Activated CD4-positive, alpha-beta memory T cell treated with anti-CD3 and anti-CD28 coated beads for 36 hours (primary cell): ENCODE data around the gene FYN. TPM values are rescaled to one million over a fixed set of nuclear protein-coding genes. Genes with fewer than 3 reads are reported as not detected.
"Not testable (repeated sequence)": the region's sequence is repeated elsewhere in the genome, so short reads cannot be mapped to it uniquely, and the experiment has no call there.

ENCODE experiments used
- CTCF ChIA-PET: fragments of 350-600 bp; sonication (Branson Sonifier 250); formaldehyde crosslinking; loops from one replicate; lab custom pipeline; 2021; ENCODE audit warnings: antibody characterized with exemption, inconsistent platforms; lab: Charles Lee
- POLR2A ChIA-PET: fragments of 350-600 bp; sonication (Branson Sonifier 250); formaldehyde crosslinking; loops from one replicate; lab custom pipeline; 2021; ENCODE audit warnings: antibody characterized with exemption; lab: Charles Lee
- DNase-seq: peaks from one replicate; pipeline ENCODE4 v3.0.0-alpha.2; 2020
- H3K27ac Mint-ChIP-seq: one replicate; pipeline ENCODE4 v1.8.0; 2021; ENCODE audit warnings: mixed read lengths
- H3K27me3 Mint-ChIP-seq: one replicate; pipeline ENCODE4 v1.8.0; 2021; ENCODE audit warnings: mixed read lengths
- H3K36me3 Mint-ChIP-seq: one replicate; pipeline ENCODE4 v1.8.0; 2021; ENCODE audit warnings: mixed read lengths
- H3K4me1 Mint-ChIP-seq: one replicate; pipeline ENCODE4 v1.8.0; 2021; ENCODE audit warnings: low read depth, mixed read lengths
- H3K4me3 Mint-ChIP-seq: one replicate; pipeline ENCODE4 v1.8.0; 2021; ENCODE audit warnings: mild to moderate bottlenecking, mixed read lengths
- H3K9me3 Mint-ChIP-seq: one replicate; pipeline ENCODE4 v1.8.0; 2021; ENCODE audit warnings: mixed read lengths
- intact Hi-C: fragments of 100-400 bp; cut with micrococcal nuclease; formaldehyde crosslinking; loops from one replicate; pipeline ENCODE4 v1.15.1; 2023
- total RNA-seq, 2 experiments: library from RNA; stranded (reverse); gene quantifications; one replicate each; pipeline ENCODE4 v1.2.3, GENCODE V29; 2021

FYN gene
- total RNA-seq, 2 experiments from 2014 or later, result 353 to 365 TPM

DNA sequence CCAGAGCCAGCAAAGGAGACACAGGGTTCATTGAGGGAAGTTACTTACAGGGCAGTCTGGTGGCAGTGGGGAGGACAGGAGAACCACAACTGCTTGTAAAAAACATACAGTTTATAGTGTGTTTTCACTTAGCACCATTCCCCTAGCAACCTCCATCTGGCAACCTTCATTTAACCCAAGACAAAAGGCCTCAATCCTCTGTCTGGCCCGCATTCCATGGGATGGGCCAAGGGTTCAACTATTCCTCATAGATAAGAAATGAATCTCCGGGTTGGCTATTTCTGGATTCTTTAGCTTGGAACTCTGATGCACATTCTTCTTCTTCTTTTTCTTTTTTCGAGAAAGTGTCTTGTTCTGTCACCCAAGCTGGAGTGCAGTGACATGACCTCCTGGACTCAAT, 26.3 kb upstream of the FYN start:
- CTCF ChIA-PET, result no interaction called here
- no peaks in the 10 kb centered on the region for H3K4me1 Mint-ChIP-seq
- POLR2A ChIA-PET, result no interaction called here

GRCh38 chr6:111898452-111898851, 25.2 kb upstream of the FYN start:
- ChIA-PET CTCF (no interaction called here), POLR2A (interaction anchor here (0.8 kb wide), 1 partner anchor 40 kb away, joined by 3 read pairs; no protein-coding TSS in a partner anchor)
- no peaks in the 10 kb centered on the region for H3K4me1 Mint-ChIP-seq
- H3K4me3 Mint-ChIP-seq, result no peak overlapping the region
- DNase-seq, result no peak
- H3K27ac Mint-ChIP-seq, result no peak overlapping the region
- H3K9me3 Mint-ChIP-seq, result no peaks in the 10 kb centered on the region
- no peaks in the 10 kb centered on the region for H3K36me3 Mint-ChIP-seq
- intact Hi-C loops, result no loop called here
- H3K27me3 Mint-ChIP-seq, result no peaks in the 10 kb centered on the region

More for the DNA sequence above, 26.3 kb upstream of the FYN start:
- Mint-ChIP-seq H3K27ac (no peak overlapping the region), H3K9me3 (no peaks in the 10 kb centered on the region), H3K27me3 (no peaks in the 10 kb centered on the region), H3K36me3 (no peaks in the 10 kb centered on the region), H3K4me3 (no peak overlapping the region)
- intact Hi-C loops, result no loop called here
- DNase-seq, result no peak

- H3K27ac Mint-ChIP-seq, result no peak overlapping the region
- H3K36me3 Mint-ChIP-seq, result no peaks in the 10 kb centered on the region
- H3K27me3 Mint-ChIP-seq, result no peaks in the 10 kb centered on the region
- ChIA-PET CTCF (no interaction called here), POLR2A (no interaction called here)
- H3K4me1 Mint-ChIP-seq, result no peaks in the 10 kb centered on the region
- H3K4me3 Mint-ChIP-seq, result no peak overlapping the region
- H3K9me3 Mint-ChIP-seq, result no peaks in the 10 kb centered on the region
- intact Hi-C loops, result no loop called here
- DNase-seq, result no peak
These were observed 21.7 kb upstream of the FYN start for GRCh38 chr6:111894951-111895350.

GRCh38 chr6:111894272-111894671, 21.0 kb upstream of the FYN start:
- intact Hi-C loops, result no loop called here
- H3K27ac Mint-ChIP-seq, result no peak overlapping the region
- CTCF ChIA-PET, result no interaction called here

DNA sequence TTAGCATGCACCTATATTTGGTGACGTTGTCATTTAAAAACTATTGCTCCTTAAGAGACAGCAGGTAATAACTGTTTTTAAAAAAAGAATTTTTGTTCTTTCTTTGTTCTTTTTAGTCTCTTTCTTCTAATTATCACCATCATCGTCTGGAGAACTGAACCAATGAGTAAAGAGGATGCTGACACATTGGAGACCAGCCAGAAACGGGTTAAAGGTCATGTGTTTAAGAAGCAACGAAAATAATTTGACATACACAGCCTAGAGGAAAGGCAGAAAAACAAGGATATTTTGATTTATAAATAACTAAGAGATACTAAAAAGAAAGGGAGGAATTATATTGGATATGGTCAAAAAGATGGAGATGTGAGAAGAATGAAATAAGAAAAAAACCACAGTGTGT, 19.2 kb upstream of the FYN start:
- intact Hi-C loops, result no loop called here
- Mint-ChIP-seq H3K36me3 (no peaks in the 10 kb centered on the region), H3K4me1 (no peaks in the 10 kb centered on the region), H3K9me3 (no peaks in the 10 kb centered on the region), H3K4me3 (no peak overlapping the region), H3K27ac (no peak overlapping the region), H3K27me3 (no peaks in the 10 kb centered on the region)
- no peak for DNase-seq
- POLR2A ChIA-PET, result no interaction called here
- CTCF ChIA-PET, result no interaction called here

More at GRCh38 chr6:111894272-111894671, 21.0 kb upstream of the FYN start:
- POLR2A ChIA-PET, result no interaction called here
- Mint-ChIP-seq H3K36me3 (no peaks in the 10 kb centered on the region), H3K27me3 (no peaks in the 10 kb centered on the region), H3K4me3 (no peak overlapping the region), H3K4me1 (no peaks in the 10 kb centered on the region), H3K9me3 (no peaks in the 10 kb centered on the region)
- no peak for DNase-seq

- Mint-ChIP-seq H3K4me3 (no peak overlapping the region), H3K4me1 (no peaks in the 10 kb centered on the region), H3K27me3 (no peaks in the 10 kb centered on the region), H3K27ac (no peak overlapping the region), H3K36me3 (no peaks in the 10 kb centered on the region), H3K9me3 (no peaks in the 10 kb centered on the region)
- DNase-seq, result no peak
- ChIA-PET POLR2A (no interaction called here), CTCF (no interaction called here)
- intact Hi-C loops, result no loop called here
These were observed 17.7 kb upstream of the FYN start for GRCh38 chr6:111890988-111891387.

GRCh38 chr6:111888928-111889695, 15.9 kb upstream of the FYN start:
- Mint-ChIP-seq H3K4me3 (no peak overlapping the region), H3K27ac (no peak overlapping the region), H3K4me1 (no peaks in the 10 kb centered on the region), H3K9me3 (peaks cover 4% of the 10 kb centered on the region), H3K27me3 (no peaks in the 10 kb centered on the region), H3K36me3 (peaks cover 2% of the 10 kb centered on the region)
- ChIA-PET POLR2A (no interaction called here), CTCF (interaction anchor here (0.6 kb wide), 1 partner anchor 1618 kb away, joined by 3 read pairs; no protein-coding TSS in a partner anchor)
- intact Hi-C loops, result no loop called here
- no peak for DNase-seq

- DNase-seq, POLR2A ChIA-PET, H3K4me3 Mint-ChIP-seq, H3K27ac Mint-ChIP-seq, CTCF ChIA-PET, H3K36me3 Mint-ChIP-seq, intact Hi-C loops, H3K4me1 Mint-ChIP-seq, H3K9me3 Mint-ChIP-seq, H3K27me3 Mint-ChIP-seq: not testable (repeated sequence)
These were observed 13.5 kb upstream of the FYN start for GRCh38 chr6:111886793-111887192.

- peaks cover 11% of the 10 kb centered on the region for H3K9me3 Mint-ChIP-seq
- H3K4me3 Mint-ChIP-seq, result no peak overlapping the region
- intact Hi-C loops, result no loop called here
- H3K36me3 Mint-ChIP-seq, result peaks cover 5% of the 10 kb centered on the region
- H3K27ac Mint-ChIP-seq, result no peak overlapping the region
- no peaks in the 10 kb centered on the region for H3K4me1 Mint-ChIP-seq
- H3K27me3 Mint-ChIP-seq, result no peaks in the 10 kb centered on the region
- no peak for DNase-seq
- CTCF ChIA-PET, result no interaction called here
- POLR2A ChIA-PET, result no interaction called here
These were observed 12.2 kb upstream of the FYN start for GRCh38 chr6:111885373-111886027.

- H3K36me3 Mint-ChIP-seq, result peaks cover 11% of the 10 kb centered on the region
- H3K27me3 Mint-ChIP-seq, result no peaks in the 10 kb centered on the region
- no peak overlapping the region for H3K4me3 Mint-ChIP-seq
- no peaks in the 10 kb centered on the region for H3K4me1 Mint-ChIP-seq
- H3K27ac Mint-ChIP-seq, result no peak overlapping the region
- intact Hi-C loops, result no loop called here
- DNase-seq, result no peak
- ChIA-PET CTCF (no interaction called here), POLR2A (no interaction called here)
- peaks cover 17% of the 10 kb centered on the region for H3K9me3 Mint-ChIP-seq
These were observed 10.8 kb upstream of the FYN start for GRCh38 chr6:111884068-111884467.

- ChIA-PET POLR2A (interaction anchor here (0.6 kb wide), 1 partner anchor 138 kb away, joined by 3 read pairs; no protein-coding TSS in a partner anchor), CTCF (no interaction called here)
- intact Hi-C loops, result no loop called here
- no peak for DNase-seq
- Mint-ChIP-seq H3K27ac (no peak overlapping the region), H3K36me3 (peaks cover 9% of the 10 kb centered on the region), H3K9me3 (peaks cover 13% of the 10 kb centered on the region), H3K4me3 (no peak overlapping the region), H3K4me1 (no peaks in the 10 kb centered on the region), H3K27me3 (no peaks in the 10 kb centered on the region)
These were observed 7.1 kb upstream of the FYN start for GRCh38 chr6:111880181-111880888.

- H3K4me1 Mint-ChIP-seq, result peaks cover 10% of the 10 kb centered on the region
- H3K27ac Mint-ChIP-seq, result no peak overlapping the region
- CTCF ChIA-PET, result interaction anchor here (0.7 to 1.0 kb wide), 2 partner anchors 17 to 93 kb away, joined by 3 read pairs; no protein-coding TSS in a partner anchor
- intact Hi-C loops, result no loop called here
- DNase-seq, result no peak
- H3K36me3 Mint-ChIP-seq, result peaks cover 16% of the 10 kb centered on the region
- POLR2A ChIA-PET, result no interaction called here
- no peaks in the 10 kb centered on the region for H3K27me3 Mint-ChIP-seq
- no peak overlapping the region for H3K4me3 Mint-ChIP-seq
- H3K9me3 Mint-ChIP-seq, result peaks cover 8% of the 10 kb centered on the region
These were observed 2.5 kb upstream of the FYN start for GRCh38 chr6:111875741-111876140.
